CD4-positive, alpha-beta T cell treated with Interleukin-17A for 4 hours (primary cell): Measurements from ENCODE around the gene ARFGAP3.
"Not testable (repeated sequence)": the region's sequence is repeated elsewhere in the genome, so short reads cannot be mapped to it uniquely, and the experiment has no call there.

ENCODE experiments used
- DNase-seq: peaks from one replicate; pipeline ENCODE4 v3.0.0-alpha.2; 2020; ENCODE audit warnings: mixed read lengths

ARFGAP3 gene

GRCh38 chr22:42758931-42759629 is 98.0 kb downstream of the ARFGAP3 start:
- no peak for DNase-seq

- not testable (repeated sequence) for DNase-seq
These were observed 101.5 kb downstream of the ARFGAP3 start for GRCh38 chr22:42755553-42755952.

GRCh38 chr22:42755121-42755520 is 102.0 kb downstream of the ARFGAP3 start:
- DNase-seq: not testable (repeated sequence)

- no peak for DNase-seq
These were observed 102.4 kb downstream of the ARFGAP3 start for GRCh38 chr22:42754658-42755057.

- no peak for DNase-seq
These were observed 104.2 kb downstream of the ARFGAP3 start for GRCh38 chr22:42752912-42753311.

- DNase-seq: no peak
These were observed 104.8 kb downstream of the ARFGAP3 start for GRCh38 chr22:42752230-42752746.

GRCh38 chr22:42750421-42750820 is 106.7 kb downstream of the ARFGAP3 start:
- not testable (repeated sequence) for DNase-seq

- DNase-seq: no peak
These were observed 109.2 kb downstream of the ARFGAP3 start for GRCh38 chr22:42747701-42748513.
